Endothelial cell of umbilical vein (primary cell): ENCODE data around the gene GNB1L. TPM values are rescaled to one million over a fixed set of nuclear protein-coding genes. Genes with fewer than 3 reads are reported as not detected.

Experiments used
- BruUV-seq: library from RNA; stranded (reverse); fragments of 400-500 nt; replicated peaks from 2 replicates; lab custom pipeline; 2021; lab: Mats Ljungman, UMichigan
- CTCF ChIA-PET: fragments of 300-600, 350-600 bp; sonication (Branson Sonifier 250); formaldehyde crosslinking; loops from one replicate; lab custom pipeline; 2021; ENCODE audit warnings: antibody characterized with exemption, inconsistent platforms; lab: Charles Lee
- POLR2A ChIA-PET: fragments of 300-600, 350-600 bp; sonication (Branson Sonifier 250); formaldehyde crosslinking; loops from one replicate; lab custom pipeline; 2021; ENCODE audit warnings: antibody characterized with exemption, inconsistent platforms; lab: Charles Lee
- DNase-seq: peaks from one replicate; pipeline ENCODE4 v3.0.0-alpha.2; 2011; ENCODE audit warnings: low read depth, low spot score
- FAIRE-seq: peaks from 2 replicates; lab custom pipeline; 2011; peaks lifted over from hg19 to GRCh38; lab: Jason Lieb, UNC
- H2AFZ ChIP-seq: 2 replicates; pipeline ENCODE4 v1.6.0; 2012; ENCODE audit warnings: low read depth, low read length, control low read depth, inconsistent platforms
- H3K27ac ChIP-seq: 2 replicates; pipeline ENCODE4 v1.5.1; 2011; ENCODE audit warnings: low read depth, mild to moderate bottlenecking, control low read depth, low read length, moderate library complexity; ENCODE audit not compliant: insufficient read depth
- H3K27me3 ChIP-seq, 2 experiments: 2 replicates each; pipeline versions ENCODE4 v1.6.0 to v1.6.1; 2011; ENCODE audit warnings: low read length in 2 of 2, mixed read lengths in 1 of 2; ENCODE audit not compliant: control insufficient read depth in 2 of 2, insufficient read depth in 2 of 2
- H3K36me3 ChIP-seq, 2 experiments: 2 replicates in 1 of 2; 3 replicates in 1 of 2; pipeline ENCODE4 v1.5.1; 2011; ENCODE audit warnings: low read length in 2 of 2, mild to moderate bottlenecking in 1 of 2, moderate library complexity in 1 of 2; ENCODE audit not compliant: control insufficient read depth in 2 of 2, insufficient read depth in 2 of 2; ENCODE audit errors: extremely low read depth in 1 of 2
- H3K4me1 ChIP-seq: 3 replicates; pipeline ENCODE4 v1.5.1; 2011; ENCODE audit warnings: mild to moderate bottlenecking, low read length; ENCODE audit not compliant: control insufficient read depth, insufficient read depth; ENCODE audit errors: extremely low read depth
- H3K4me2 ChIP-seq: 2 replicates; pipeline ENCODE4 v1.6.1; 2011; ENCODE audit warnings: low read length, control low read depth, mixed read lengths; ENCODE audit not compliant: insufficient read depth
- H3K4me3 ChIP-seq, 3 experiments: fragments of 200-600 bp in 1 of 3; sonication (generic), shearing (Covaris generic) in 1 of 3; replicated peaks in 1 of 3; 2 replicates each; pipeline ENCODE4 v1.5.1; 2011 to 2016; ENCODE audit warnings: control low read depth in 3 of 3, low read length in 3 of 3, mild to moderate bottlenecking in 2 of 3, inconsistent platforms in 1 of 3, low read depth in 1 of 3, moderate library complexity in 1 of 3; ENCODE audit not compliant: insufficient read depth in 1 of 3
- H3K79me2 ChIP-seq: 2 replicates; pipeline ENCODE4 v1.6.0; 2012; ENCODE audit warnings: low read length, inconsistent platforms; ENCODE audit not compliant: control insufficient read depth, insufficient read depth
- H3K9ac ChIP-seq: replicated peaks from 2 replicates; pipeline ENCODE3; 2011; ENCODE audit warnings: low read length, control low read depth; ENCODE audit not compliant: insufficient read depth; ENCODE audit errors: extremely low read depth
- H3K9me1 ChIP-seq: replicated peaks from 3 replicates; pipeline ENCODE4 v1.6.0; 2011; ENCODE audit warnings: mild to moderate bottlenecking, low read length; ENCODE audit not compliant: control insufficient read depth, insufficient read depth; ENCODE audit errors: extremely low read depth
- H3K9me3 ChIP-seq: replicated peaks from 2 replicates; pipeline ENCODE4 v1.5.1; 2012; ENCODE audit warnings: low read length, inconsistent platforms; ENCODE audit not compliant: control insufficient read depth, insufficient read depth
- H4K20me1 ChIP-seq: replicated peaks from 2 replicates; pipeline ENCODE3; 2011; ENCODE audit warnings: mild to moderate bottlenecking, low read length; ENCODE audit not compliant: control insufficient read depth, insufficient read depth; ENCODE audit errors: extremely low read depth
- CTCF ChIP-seq, 2 donors: IDR thresholded peaks; 1 replicate in 1 of 2; 2 replicates in 1 of 2; pipeline ENCODE4 v1.5.1; 2011; ENCODE audit warnings: low read length in 2 of 2, mild to moderate bottlenecking in 2 of 2, moderate library complexity in 2 of 2, control low read depth in 1 of 2, inconsistent platforms in 1 of 2, low read depth in 1 of 2; ENCODE audit not compliant: insufficient read depth in 1 of 2; ENCODE audit errors: extremely low read depth in 1 of 2
- EZH2 ChIP-seq: IDR thresholded peaks from 2 replicates; pipeline ENCODE4 v1.6.1; 2012; ENCODE audit warnings: borderline replicate concordance, low read depth, mild to moderate bottlenecking, moderate library complexity, low read length, inconsistent platforms; ENCODE audit not compliant: severe bottlenecking
- FOS ChIP-seq: IDR thresholded peaks from 2 replicates; pipeline ENCODE4 v1.6.1; 2011; ENCODE audit warnings: mild to moderate bottlenecking, low read length, moderate library complexity, borderline replicate concordance; ENCODE audit not compliant: insufficient read depth
- GATA2 ChIP-seq: IDR thresholded peaks from 2 replicates; pipeline ENCODE4 v1.7.0; 2011; ENCODE audit warnings: low read depth, mild to moderate bottlenecking, moderate library complexity, mixed read lengths, low read length; ENCODE audit not compliant: insufficient read length, insufficient read depth
- JUN ChIP-seq: IDR thresholded peaks from 2 replicates; pipeline ENCODE4 v1.6.1; 2011; ENCODE audit warnings: borderline replicate concordance, low read depth; ENCODE audit not compliant: insufficient read length, insufficient read depth
- MAX ChIP-seq: IDR thresholded peaks from 2 replicates; pipeline ENCODE4 v1.6.1; 2011; ENCODE audit not compliant: insufficient read depth, insufficient read length
- MYC ChIP-seq: IDR thresholded peaks from one replicate; pipeline ENCODE4 v1.6.1; 2011; ENCODE audit warnings: mild to moderate bottlenecking, low read depth, low read length
- POLR2A ChIP-seq: IDR thresholded peaks from 2 replicates; pipeline ENCODE4 v1.6.1; 2012; ENCODE audit warnings: low read depth, mild to moderate bottlenecking, control low read depth, low read length
- POLR2AphosphoS5 ChIP-seq: IDR thresholded peaks from 2 replicates; pipeline ENCODE4 v1.6.1; 2012; ENCODE audit warnings: low read depth, mild to moderate bottlenecking, control low read depth, low read length, moderate library complexity; ENCODE audit not compliant: insufficient read depth
- dilution Hi-C: fragments of 300-500 bp; cut with MboI; formaldehyde crosslinking; loops from one replicate; pipeline ENCODE4 v1.15.0; 2019; ENCODE audit warnings: low sequenced_read_pairs; ENCODE audit not compliant: extremely low pct_ligation_motif_present
- intact Hi-C: fragments of 100-400 bp; cut with micrococcal nuclease; formaldehyde crosslinking; loops from one replicate; pipeline ENCODE4 v1.10.0; 2022
- polyA plus RNA-seq, 4 experiments: library from polyadenylated mRNA; depleted of rRNA in 3 of 4; stranded (reverse) in 3 of 4; unstranded in 1 of 4; fragments of >200 nt; gene quantifications; 2 replicates each; pipeline versions ENCODE4 v1.2.1 to v1.2.3, GENCODE V29; 2011 to 2012; ENCODE audit warnings: missing spikeins in 1 of 4
- total RNA-seq: library from RNA; stranded (reverse); gene quantifications from 2 replicates; pipeline ENCODE4 v1.2.3, GENCODE V29; 2021

Gene GNB1L
- total and polyA plus RNA-seq, 2 donors (not counting 3 experiments of a cell fraction or from before 2014, with no cell fraction given), result 5.4 to 5.9 TPM

- Histone ChIP-seq H4K20me1 (no peaks in the 10 kb centered on the region), H3K9me1 (no peaks in the 10 kb centered on the region), H3K9me3 (no peaks in the 10 kb centered on the region), H3K36me3 (peaks cover 0 to 9% of the 10 kb centered on the region in 2 experiments), H3K27ac (peak overlapping the region; percentile 83), H3K4me3 (no peak overlapping the region), H3K27me3 (no peaks in the 10 kb centered on the region), H3K79me2 (peaks cover 3% of the 10 kb centered on the region), H3K4me2 (peak overlapping the region; percentile 26), H2AFZ (no peak overlapping the region), H3K9ac (peak overlapping the region; percentile 46), H3K4me1 (peaks cover 77% of the 10 kb centered on the region)
- no TSS peak for BruUV-seq
- TF ChIP-seq FOS (no peak), MAX (no peak), EZH2 (no peak), MYC (no peak), POLR2AphosphoS5 (no peak), CTCF (IDR thresholded peaks at IDR 0.05; ENCODE audit: extremely low read depth in 1 of 2, insufficient read depth in 1 of 2, low read depth in 1 of 2, low read length in 2 of 2) (no peak), POLR2A (no peak), JUN (no peak), GATA2 (no peak)
- intact Hi-C loops, result loop anchor here (1.0 kb wide), 3 partner anchors 9 to 36 kb away; partner anchors contain the start of genes GNB1L and RTL10
- peak; percentile 61 for DNase-seq
- FAIRE-seq, result peak; percentile 53
- ChIA-PET POLR2A (interaction anchor here (1.1 to 1.3 kb wide), 3 partner anchors 9 to 37 kb away, joined by 4 to 6 read pairs (median 4); no protein-coding TSS in a partner anchor), CTCF (interaction anchor here (0.8 to 3.6 kb wide), 8 partner anchors 10 to 167 kb away, joined by 3 to 33 read pairs (median 6); partner anchors contain the start of gene GP1BB)
- dilution Hi-C loops, result no loop called here
These were observed 36.0 kb upstream of the GNB1L start for GRCh38 chr22:19890502-19891316.
